ENCODE data around the gene ZNF532.

- TF ChIP-seq, protein P1, sequence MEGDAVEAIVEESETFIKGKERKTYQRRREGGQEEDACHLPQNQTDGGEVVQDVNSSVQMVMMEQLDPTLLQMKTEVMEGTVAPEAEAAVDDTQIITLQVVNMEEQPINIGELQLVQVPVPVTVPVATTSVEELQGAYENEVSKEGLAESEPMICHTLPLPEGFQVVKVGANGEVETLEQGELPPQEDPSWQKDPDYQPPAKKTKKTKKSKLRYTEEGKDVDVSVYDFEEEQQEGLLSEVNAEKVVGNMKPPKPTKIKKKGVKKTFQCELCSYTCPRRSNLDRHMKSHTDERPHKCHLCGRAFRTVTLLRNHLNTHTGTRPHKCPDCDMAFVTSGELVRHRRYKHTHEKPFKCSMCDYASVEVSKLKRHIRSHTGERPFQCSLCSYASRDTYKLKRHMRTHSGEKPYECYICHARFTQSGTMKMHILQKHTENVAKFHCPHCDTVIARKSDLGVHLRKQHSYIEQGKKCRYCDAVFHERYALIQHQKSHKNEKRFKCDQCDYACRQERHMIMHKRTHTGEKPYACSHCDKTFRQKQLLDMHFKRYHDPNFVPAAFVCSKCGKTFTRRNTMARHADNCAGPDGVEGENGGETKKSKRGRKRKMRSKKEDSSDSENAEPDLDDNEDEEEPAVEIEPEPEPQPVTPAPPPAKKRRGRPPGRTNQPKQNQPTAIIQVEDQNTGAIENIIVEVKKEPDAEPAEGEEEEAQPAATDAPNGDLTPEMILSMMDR (conservative IDR thresholded peaks at IDR 0.05; ENCODE audit: low read length), result no peak
- TF ChIP-seq EZH2phosphoT487 (IDR thresholded peaks at IDR 0.05; ENCODE audit: borderline replicate concordance), result no peak
Observed at GRCh38 chr18:58937887-58938267, 73.2 kb downstream of the ZNF532 start.
